Measurements from ENCODE around the gene KIF3A.

DNA sequence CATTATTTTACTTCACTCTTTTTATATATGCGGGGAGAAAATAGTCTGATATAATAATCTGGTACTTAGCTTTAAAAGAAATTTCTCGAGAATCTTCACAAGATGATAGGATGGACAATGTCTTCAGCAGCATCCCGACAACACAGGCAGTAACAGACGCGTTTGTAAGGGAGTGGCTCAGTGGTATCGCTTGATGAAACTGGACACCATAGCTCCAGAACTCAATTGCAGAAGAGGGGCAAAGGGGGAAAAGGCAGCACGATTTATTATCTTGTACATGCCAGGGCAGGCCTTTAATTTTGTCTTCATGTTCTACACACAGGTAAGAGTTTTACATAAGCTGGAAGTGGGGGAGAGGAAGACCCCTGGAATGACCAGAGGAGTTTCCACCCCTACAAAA, 47.8 kb downstream of the KIF3A start:
- TF ChIP-seq, protein P1, sequence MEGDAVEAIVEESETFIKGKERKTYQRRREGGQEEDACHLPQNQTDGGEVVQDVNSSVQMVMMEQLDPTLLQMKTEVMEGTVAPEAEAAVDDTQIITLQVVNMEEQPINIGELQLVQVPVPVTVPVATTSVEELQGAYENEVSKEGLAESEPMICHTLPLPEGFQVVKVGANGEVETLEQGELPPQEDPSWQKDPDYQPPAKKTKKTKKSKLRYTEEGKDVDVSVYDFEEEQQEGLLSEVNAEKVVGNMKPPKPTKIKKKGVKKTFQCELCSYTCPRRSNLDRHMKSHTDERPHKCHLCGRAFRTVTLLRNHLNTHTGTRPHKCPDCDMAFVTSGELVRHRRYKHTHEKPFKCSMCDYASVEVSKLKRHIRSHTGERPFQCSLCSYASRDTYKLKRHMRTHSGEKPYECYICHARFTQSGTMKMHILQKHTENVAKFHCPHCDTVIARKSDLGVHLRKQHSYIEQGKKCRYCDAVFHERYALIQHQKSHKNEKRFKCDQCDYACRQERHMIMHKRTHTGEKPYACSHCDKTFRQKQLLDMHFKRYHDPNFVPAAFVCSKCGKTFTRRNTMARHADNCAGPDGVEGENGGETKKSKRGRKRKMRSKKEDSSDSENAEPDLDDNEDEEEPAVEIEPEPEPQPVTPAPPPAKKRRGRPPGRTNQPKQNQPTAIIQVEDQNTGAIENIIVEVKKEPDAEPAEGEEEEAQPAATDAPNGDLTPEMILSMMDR (IDR thresholded peaks at IDR 0.05), result no peak
- TF ChIP-seq POLR2A (IDR thresholded peaks at IDR 0.05), result no peak
